Measurements from ENCODE around the gene EHMT1.
A peak's percentile ranks its signal among the peaks of the same experiment; 100 is the strongest.
"Not testable (repeated sequence)": the region's sequence is repeated elsewhere in the genome, so short reads cannot be mapped to it uniquely, and the experiment has no call there.

The EHMT1 gene

GRCh38 chr9:137723356-137723755 is 104.6 kb downstream of the EHMT1 start:
- DNase-seq = not testable (repeated sequence)

GRCh38 chr9:137723783-137724445 is 105.1 kb downstream of the EHMT1 start:
- no peak for DNase-seq

DNA sequence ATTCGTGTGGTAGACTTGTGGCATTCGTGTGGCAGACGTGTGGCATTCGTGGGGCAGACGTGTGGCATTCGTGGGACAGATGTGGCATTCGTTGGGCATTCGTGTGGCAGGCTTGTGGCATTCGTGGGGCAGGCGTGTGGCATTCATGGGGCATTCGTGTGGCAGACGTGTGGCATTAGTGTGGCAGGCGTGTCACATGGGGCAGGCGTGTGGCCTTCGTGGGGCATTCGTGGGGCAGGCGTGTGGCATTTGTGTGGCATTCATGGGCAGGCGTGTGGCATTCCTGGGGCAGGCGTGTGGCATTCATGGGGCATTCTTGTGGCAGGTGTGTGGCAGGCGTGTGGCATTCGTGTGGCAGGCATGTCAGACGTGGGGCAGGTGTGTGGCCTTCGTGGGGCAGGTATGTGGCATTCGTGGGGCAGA is 106.0 kb downstream of the EHMT1 start:
- no peak for DNase-seq

GRCh38 chr9:137725598-137725997 is 106.8 kb downstream of the EHMT1 start:
- DNase-seq = no peak

GRCh38 chr9:137726336-137726735 is 107.5 kb downstream of the EHMT1 start:
- DNase-seq = not testable (repeated sequence)

DNA sequence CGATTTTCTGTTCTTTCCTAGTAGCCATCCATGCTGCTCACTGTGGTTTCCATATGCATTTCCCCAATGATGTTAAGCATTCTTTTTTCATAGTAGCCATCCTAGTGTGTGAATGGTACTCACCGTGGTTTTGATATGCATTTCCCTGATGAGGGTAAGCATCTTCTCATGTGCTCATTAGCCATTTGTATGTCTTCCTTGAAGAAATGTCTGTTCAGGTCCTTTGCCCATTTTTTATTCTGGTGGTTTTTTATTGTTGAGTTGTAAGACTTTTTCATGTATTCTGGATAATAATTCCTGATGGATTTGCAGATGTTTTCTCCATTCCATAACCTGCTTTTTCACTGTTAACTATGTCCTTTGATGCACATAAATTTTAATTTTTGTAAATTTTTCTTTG is 108.0 kb downstream of the EHMT1 start:
- DNase-seq = no peak

DNA sequence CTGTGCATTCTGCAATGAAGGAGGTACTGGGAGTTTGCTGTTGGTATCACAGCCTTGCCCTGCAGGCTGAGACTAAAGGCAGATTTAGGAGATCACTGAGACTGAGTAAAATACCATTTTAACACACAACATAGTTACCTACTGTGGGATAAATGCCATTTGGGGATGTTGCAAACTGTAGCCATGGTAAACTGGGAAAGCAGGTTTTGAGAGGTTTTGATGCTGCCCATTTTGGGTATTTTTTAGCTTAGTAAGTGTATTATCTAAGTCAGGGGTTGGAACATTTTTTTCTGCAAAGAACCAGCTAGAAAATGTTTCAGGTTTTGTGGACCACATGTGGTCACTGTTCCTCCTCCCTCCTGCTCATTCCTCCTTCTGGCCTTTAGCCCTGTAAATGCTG is 108.9 kb downstream of the EHMT1 start:
- no peak for DNase-seq

DNA sequence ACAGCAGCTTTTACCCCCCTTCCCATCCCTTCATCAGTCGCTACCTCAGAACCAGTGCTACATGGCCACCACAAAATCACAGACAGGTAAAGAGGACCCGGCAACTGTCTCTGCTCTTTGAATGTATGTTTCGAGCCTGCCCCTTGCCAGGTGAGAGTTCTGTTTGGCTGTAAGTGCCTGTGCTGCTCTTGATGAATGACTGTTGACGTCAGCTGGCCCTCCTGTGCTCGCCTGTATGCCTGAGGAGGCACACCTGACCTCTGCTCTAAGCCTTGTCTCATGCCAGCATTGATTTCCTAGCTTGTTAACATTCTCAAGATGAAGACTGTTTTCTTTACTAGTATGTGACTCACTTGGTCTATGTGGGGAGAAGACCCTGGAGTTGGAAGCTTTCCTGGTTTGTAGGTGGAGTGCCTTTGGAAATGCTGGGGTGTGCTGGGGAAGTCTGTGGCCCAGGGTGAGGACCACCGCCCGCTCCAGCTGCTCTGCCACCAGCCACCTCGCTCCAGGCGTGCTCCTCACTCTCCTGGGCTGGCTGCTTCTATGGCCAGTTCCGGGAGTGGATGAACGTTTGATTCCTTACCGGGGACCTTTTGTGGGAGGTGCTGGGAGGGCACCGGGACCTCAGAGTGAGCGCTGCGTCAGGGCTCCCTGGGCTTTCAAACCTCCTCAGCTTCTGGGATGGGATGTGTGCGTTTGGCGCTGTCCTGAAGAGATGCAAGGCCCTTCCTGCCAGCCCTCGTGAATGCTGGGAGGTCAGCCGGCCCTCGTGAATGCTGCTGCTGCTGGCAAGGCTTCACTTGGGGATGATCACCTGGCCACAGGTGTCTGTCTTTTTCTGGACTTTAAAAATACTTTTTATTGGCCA is 109.9 kb downstream of the EHMT1 start:
- no peak for DNase-seq

DNA sequence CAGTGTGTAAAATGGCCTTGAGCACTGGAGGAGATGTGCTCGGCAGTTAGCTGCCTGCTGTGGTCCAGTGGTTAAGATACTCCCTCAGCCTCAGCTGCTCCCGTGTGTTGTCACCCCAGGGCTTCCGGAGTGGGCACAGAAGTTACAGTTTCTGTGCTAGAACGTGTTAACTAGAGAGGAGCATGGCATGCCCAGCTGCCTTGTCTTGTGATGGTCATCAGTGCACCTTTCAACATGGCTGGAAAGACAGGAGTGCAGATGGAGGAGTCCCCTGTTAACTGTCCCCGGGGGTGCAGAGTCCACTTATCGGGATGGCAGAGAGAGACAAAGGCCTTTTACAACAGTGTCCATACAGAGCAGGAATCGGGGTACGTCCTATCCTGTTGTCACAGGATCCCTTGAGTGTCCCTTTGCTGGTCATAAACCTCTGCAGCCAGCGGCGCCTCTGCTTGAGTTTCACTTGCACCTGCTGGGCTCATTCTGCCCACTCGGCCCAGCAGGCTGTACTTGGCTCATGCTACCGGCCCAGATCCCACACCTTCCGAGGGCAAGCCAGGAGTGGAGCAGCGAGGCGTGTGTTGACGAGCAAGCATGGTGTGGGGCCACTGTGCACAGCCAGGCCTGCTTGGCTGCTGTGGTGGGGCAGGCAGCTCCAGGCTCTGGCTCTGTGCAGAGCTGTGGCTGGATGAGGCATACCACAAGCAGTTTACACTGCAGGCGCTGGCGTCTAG is 112.6 kb downstream of the EHMT1 start:
- DNase-seq = no peak

- DNase-seq = no peak
These were observed 113.4 kb downstream of the EHMT1 start for GRCh38 chr9:137731947-137732813.

DNA sequence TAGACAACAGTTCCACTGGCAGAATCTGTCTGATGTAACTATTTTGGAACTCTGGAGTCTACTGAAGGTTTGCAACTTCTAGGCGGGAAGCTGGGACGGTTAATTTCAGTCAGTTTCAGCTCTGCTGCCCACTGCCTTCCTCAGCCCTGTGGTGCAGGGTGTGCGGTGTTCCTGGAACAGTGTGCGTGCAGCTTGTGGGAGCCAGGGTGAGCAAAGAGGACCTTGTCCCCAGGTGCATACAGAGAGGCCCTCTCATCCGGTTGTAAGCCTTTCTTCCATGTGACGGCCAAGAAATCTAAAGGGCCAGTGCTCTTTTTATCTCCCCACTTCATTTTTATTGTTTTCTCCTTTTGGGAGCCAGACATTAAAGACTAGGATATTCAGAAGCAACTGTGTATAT is 114.6 kb downstream of the EHMT1 start:
- DNase-seq = no peak

GRCh38 chr9:137734181-137734580 is 115.4 kb downstream of the EHMT1 start:
- no peak for DNase-seq

- DNase-seq = not testable (repeated sequence)
These were observed 119.4 kb downstream of the EHMT1 start for GRCh38 chr9:137738182-137738696.

- no peak for DNase-seq
These were observed 119.9 kb downstream of the EHMT1 start for GRCh38 chr9:137738703-137739102.

- DNase-seq = no peak
These were observed 120.8 kb downstream of the EHMT1 start for GRCh38 chr9:137739371-137740309.

- DNase-seq = no peak
These were observed 121.5 kb downstream of the EHMT1 start for GRCh38 chr9:137740312-137740711.

DNA sequence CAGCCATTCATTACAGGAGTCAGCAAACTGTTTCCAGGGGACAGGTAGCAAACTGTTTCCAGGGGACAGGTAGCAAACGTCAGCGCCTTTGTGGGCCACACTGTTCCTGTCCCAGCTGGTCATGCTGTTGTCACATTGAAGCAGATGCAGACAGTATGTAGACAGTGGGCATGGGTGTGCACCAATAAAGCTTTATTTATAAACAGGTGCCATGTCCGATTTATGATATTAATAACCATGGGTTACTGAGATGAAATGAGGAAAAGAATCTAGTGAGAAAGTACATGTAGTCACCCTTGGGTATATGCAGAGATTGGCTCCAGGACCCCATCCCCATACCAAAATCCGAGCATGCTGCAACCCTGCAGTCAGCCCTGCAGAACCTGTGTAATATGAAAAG is 122.5 kb downstream of the EHMT1 start:
- no peak for DNase-seq

GRCh38 chr9:137742698-137743097 is 123.9 kb downstream of the EHMT1 start:
- DNase-seq = no peak

DNA sequence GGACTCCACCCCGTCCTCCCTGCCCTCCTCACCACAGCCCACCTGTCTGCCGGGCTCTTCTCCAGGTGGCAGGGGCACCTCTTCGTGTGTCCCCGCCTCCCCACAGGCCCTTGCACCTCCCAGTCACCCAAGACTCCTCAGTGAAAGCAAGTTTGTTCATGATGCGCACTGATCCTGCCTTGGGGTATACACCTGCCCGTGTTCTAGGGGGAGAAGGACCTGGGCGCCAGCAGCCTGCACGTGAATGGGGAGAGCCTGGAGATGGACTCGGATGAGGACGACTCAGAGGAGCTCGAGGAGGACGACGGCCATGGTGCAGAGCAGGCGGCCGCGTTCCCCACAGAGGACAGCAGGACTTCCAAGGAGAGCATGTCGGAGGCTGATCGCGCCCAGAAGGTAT is 124.9 kb downstream of the EHMT1 start:
- DNase-seq = no peak

- DNase-seq = no peak
These were observed 125.9 kb downstream of the EHMT1 start for GRCh38 chr9:137744632-137745183.

DNA sequence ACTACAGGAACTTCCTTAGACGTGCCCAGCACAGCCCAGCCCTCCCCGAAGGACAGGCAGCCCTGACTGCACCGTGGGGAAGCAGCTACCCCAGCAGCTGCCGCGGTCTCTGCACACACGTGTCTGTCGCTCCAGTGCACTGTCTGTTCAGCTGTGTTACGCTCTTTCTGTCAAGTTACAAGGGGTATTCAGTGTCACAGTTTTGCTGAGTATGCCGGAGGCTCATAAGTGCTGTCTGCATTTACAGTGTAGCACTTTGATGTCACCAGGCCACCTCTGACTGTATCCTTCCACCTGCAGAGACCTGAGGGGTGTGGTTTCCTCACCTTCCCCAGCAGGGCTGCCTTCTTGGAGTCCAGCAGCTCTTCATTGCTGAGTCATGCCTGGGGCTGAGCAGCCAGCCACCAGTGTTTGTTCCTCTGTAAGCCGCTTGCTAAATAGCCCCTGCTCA is 126.8 kb downstream of the EHMT1 start:
- DNase-seq = peak; percentile 35

Measured in activated CD4-positive, alpha-beta T cell treated with anti-CD3 and anti-CD28 coated beads, Interleukin-2, amount 50 U/mL, for 16 hours (primary cell).